Measurements from ENCODE around the gene TLCD4.

Gene TLCD4

GRCh38 chr1:95096218-95096841 lies 20.8 kb upstream of the TLCD4 start:
- peak overlapping the region; percentile 53 for H3K4me3 ChIP-seq (ENCODE audit: low read length)
- peaks cover 18% of the 10 kb centered on the region for H3K4me1 ChIP-seq (ENCODE audit: control insufficient read depth, insufficient read depth, low read length)
- no peak for DNase-seq (ENCODE audit: low read depth)
- H3K9me3 ChIP-seq (ENCODE audit: control insufficient read depth, low read length): no peaks in the 10 kb centered on the region
- peak overlapping the region; percentile 4 for H3K9ac ChIP-seq (ENCODE audit: low read length)
- H3K36me3 ChIP-seq (ENCODE audit: control insufficient read depth, insufficient read depth, low read length, severe bottlenecking): no peaks in the 10 kb centered on the region
- H3K27me3 ChIP-seq (replicated peaks; ENCODE audit: control insufficient read depth, insufficient read depth, low read length): no peaks in the 10 kb centered on the region

- H3K9me3 ChIP-seq (ENCODE audit: control insufficient read depth, low read length): no peaks in the 10 kb centered on the region
- peaks cover 18% of the 10 kb centered on the region for H3K4me1 ChIP-seq (ENCODE audit: control insufficient read depth, insufficient read depth, low read length)
- H3K27me3 ChIP-seq (replicated peaks; ENCODE audit: control insufficient read depth, insufficient read depth, low read length): peaks cover 8% of the 10 kb centered on the region
- DNase-seq (ENCODE audit: low read depth): no peak
- H3K9ac ChIP-seq (ENCODE audit: low read length): no peak overlapping the region
- no peak overlapping the region for H3K4me3 ChIP-seq (ENCODE audit: low read length)
- H3K36me3 ChIP-seq (ENCODE audit: control insufficient read depth, insufficient read depth, low read length, severe bottlenecking): no peaks in the 10 kb centered on the region
Observed at GRCh38 chr1:95097426-95097825, 19.7 kb upstream of the TLCD4 start.

GRCh38 chr1:95098196-95098595 lies 19.0 kb upstream of the TLCD4 start:
- Histone ChIP-seq H3K4me1 (ENCODE audit: control insufficient read depth, insufficient read depth, low read length) (peaks cover 18% of the 10 kb centered on the region), H3K4me3 (ENCODE audit: low read length) (no peak overlapping the region), H3K36me3 (ENCODE audit: control insufficient read depth, insufficient read depth, low read length, severe bottlenecking) (no peaks in the 10 kb centered on the region), H3K9ac (ENCODE audit: low read length) (no peak overlapping the region), H3K9me3 (ENCODE audit: control insufficient read depth, low read length) (no peaks in the 10 kb centered on the region), H3K27me3 (replicated peaks; ENCODE audit: control insufficient read depth, insufficient read depth, low read length) (peaks cover 8% of the 10 kb centered on the region)
- DNase-seq (ENCODE audit: low read depth): peak; percentile 59

- Histone ChIP-seq H3K9ac (ENCODE audit: low read length) (no peak overlapping the region), H3K9me3 (ENCODE audit: control insufficient read depth, low read length) (no peaks in the 10 kb centered on the region), H3K4me3 (ENCODE audit: low read length) (no peak overlapping the region), H3K4me1 (ENCODE audit: control insufficient read depth, insufficient read depth, low read length) (no peaks in the 10 kb centered on the region), H3K27me3 (replicated peaks; ENCODE audit: control insufficient read depth, insufficient read depth, low read length) (no peaks in the 10 kb centered on the region), H3K36me3 (ENCODE audit: control insufficient read depth, insufficient read depth, low read length, severe bottlenecking) (no peaks in the 10 kb centered on the region)
- DNase-seq (ENCODE audit: low read depth): no peak
Observed at GRCh38 chr1:95108792-95109191, 8.4 kb upstream of the TLCD4 start.

- Histone ChIP-seq H3K27me3 (replicated peaks; ENCODE audit: control insufficient read depth, insufficient read depth, low read length) (no peaks in the 10 kb centered on the region), H3K9me3 (ENCODE audit: control insufficient read depth, low read length) (no peaks in the 10 kb centered on the region), H3K9ac (ENCODE audit: low read length) (no peak overlapping the region), H3K4me1 (ENCODE audit: control insufficient read depth, insufficient read depth, low read length) (no peaks in the 10 kb centered on the region), H3K36me3 (ENCODE audit: control insufficient read depth, insufficient read depth, low read length, severe bottlenecking) (no peaks in the 10 kb centered on the region), H3K4me3 (ENCODE audit: low read length) (no peak overlapping the region)
- DNase-seq (ENCODE audit: low read depth): no peak
Observed at GRCh38 chr1:95111014-95111413, 6.1 kb upstream of the TLCD4 start.

GRCh38 chr1:95113684-95114083 lies 3.5 kb upstream of the TLCD4 start:
- Histone ChIP-seq H3K4me1 (ENCODE audit: control insufficient read depth, insufficient read depth, low read length) (no peaks in the 10 kb centered on the region), H3K27me3 (replicated peaks; ENCODE audit: control insufficient read depth, insufficient read depth, low read length) (peaks cover 7% of the 10 kb centered on the region), H3K9ac (ENCODE audit: low read length) (no peak overlapping the region), H3K9me3 (ENCODE audit: control insufficient read depth, low read length) (no peaks in the 10 kb centered on the region), H3K4me3 (ENCODE audit: low read length) (no peak overlapping the region), H3K36me3 (ENCODE audit: control insufficient read depth, insufficient read depth, low read length, severe bottlenecking) (no peaks in the 10 kb centered on the region)
- no peak for DNase-seq (ENCODE audit: low read depth)

- no peak overlapping the region for H3K9ac ChIP-seq (ENCODE audit: low read length)
- no peak for DNase-seq (ENCODE audit: low read depth)
- H3K27me3 ChIP-seq (replicated peaks; ENCODE audit: control insufficient read depth, insufficient read depth, low read length): peaks cover 15% of the 10 kb centered on the region
- H3K9me3 ChIP-seq (ENCODE audit: control insufficient read depth, low read length): no peaks in the 10 kb centered on the region
- H3K4me3 ChIP-seq (ENCODE audit: low read length): no peak overlapping the region
- H3K36me3 ChIP-seq (ENCODE audit: control insufficient read depth, insufficient read depth, low read length, severe bottlenecking): no peaks in the 10 kb centered on the region
- H3K4me1 ChIP-seq (ENCODE audit: control insufficient read depth, insufficient read depth, low read length): no peaks in the 10 kb centered on the region
Observed at GRCh38 chr1:95115708-95116137, 1.4 kb upstream of the TLCD4 start.

GRCh38 chr1:95116580-95117206 lies 462 bp upstream of the TLCD4 start:
- H3K36me3 ChIP-seq (ENCODE audit: control insufficient read depth, insufficient read depth, low read length, severe bottlenecking): no peaks in the 10 kb centered on the region
- no peaks in the 10 kb centered on the region for H3K9me3 ChIP-seq (ENCODE audit: control insufficient read depth, low read length)
- peak overlapping the region; percentile 87 for H3K4me3 ChIP-seq (ENCODE audit: low read length)
- H3K9ac ChIP-seq (ENCODE audit: low read length): peak overlapping the region; percentile 70
- H3K27me3 ChIP-seq (replicated peaks; ENCODE audit: control insufficient read depth, insufficient read depth, low read length): peaks cover 15% of the 10 kb centered on the region
- H3K4me1 ChIP-seq (ENCODE audit: control insufficient read depth, insufficient read depth, low read length): no peaks in the 10 kb centered on the region
- DNase-seq (ENCODE audit: low read depth): peak; percentile 58

GRCh38 chr1:95118067-95118499 lies 928 bp downstream of the TLCD4 start:
- H3K9ac ChIP-seq (ENCODE audit: low read length): peak overlapping the region; percentile 70
- no peaks in the 10 kb centered on the region for H3K4me1 ChIP-seq (ENCODE audit: control insufficient read depth, insufficient read depth, low read length)
- peaks cover 15% of the 10 kb centered on the region for H3K27me3 ChIP-seq (replicated peaks; ENCODE audit: control insufficient read depth, insufficient read depth, low read length)
- H3K36me3 ChIP-seq (ENCODE audit: control insufficient read depth, insufficient read depth, low read length, severe bottlenecking): no peaks in the 10 kb centered on the region
- DNase-seq (ENCODE audit: low read depth): no peak
- H3K4me3 ChIP-seq (ENCODE audit: low read length): peak overlapping the region; percentile 87
- H3K9me3 ChIP-seq (ENCODE audit: control insufficient read depth, low read length): no peaks in the 10 kb centered on the region

- Histone ChIP-seq H3K9me3 (ENCODE audit: control insufficient read depth, low read length) (no peaks in the 10 kb centered on the region), H3K27me3 (replicated peaks; ENCODE audit: control insufficient read depth, insufficient read depth, low read length) (peaks cover 15% of the 10 kb centered on the region), H3K4me1 (ENCODE audit: control insufficient read depth, insufficient read depth, low read length) (no peaks in the 10 kb centered on the region), H3K36me3 (ENCODE audit: control insufficient read depth, insufficient read depth, low read length, severe bottlenecking) (no peaks in the 10 kb centered on the region), H3K4me3 (ENCODE audit: low read length) (no peak overlapping the region), H3K9ac (ENCODE audit: low read length) (no peak overlapping the region)
- DNase-seq (ENCODE audit: low read depth): no peak
Observed at GRCh38 chr1:95118710-95119109, 1.6 kb downstream of the TLCD4 start.

GRCh38 chr1:95119273-95119672 lies 2.1 kb downstream of the TLCD4 start:
- Histone ChIP-seq H3K4me3 (ENCODE audit: low read length) (no peak overlapping the region), H3K9ac (ENCODE audit: low read length) (no peak overlapping the region), H3K36me3 (ENCODE audit: control insufficient read depth, insufficient read depth, low read length, severe bottlenecking) (no peaks in the 10 kb centered on the region), H3K4me1 (ENCODE audit: control insufficient read depth, insufficient read depth, low read length) (no peaks in the 10 kb centered on the region), H3K9me3 (ENCODE audit: control insufficient read depth, low read length) (no peaks in the 10 kb centered on the region), H3K27me3 (replicated peaks; ENCODE audit: control insufficient read depth, insufficient read depth, low read length) (peaks cover 15% of the 10 kb centered on the region)
- no peak for DNase-seq (ENCODE audit: low read depth)

Data from adipocyte (in vitro differentiated cells).